ENCODE data around the gene TMEM176A. TPM values are rescaled to one million over a fixed set of nuclear protein-coding genes. Genes with fewer than 3 reads are reported as not detected.

The TMEM176A gene
- total RNA-seq, 1 donor from 2014 or later: 2.0 TPM

GRCh38 chr7:150824379-150825177 is 24.0 kb downstream of the TMEM176A start:
- no peaks in the 10 kb centered on the region for H3K4me1 Mint-ChIP-seq
- no peak overlapping the region for H3K27ac Mint-ChIP-seq (ENCODE audit: unreplicated experiment)
- H3K4me3 Mint-ChIP-seq: no peak overlapping the region
- H3K27me3 Mint-ChIP-seq (ENCODE audit: low read depth): peaks cover 2% of the 10 kb centered on the region
- no peak for TF ChIP-seq CTCF (conservative IDR thresholded peaks at IDR 0.05)
- DNase-seq (ENCODE audit: low read depth, low spot score): no peak
- peaks cover 11% of the 10 kb centered on the region for H3K9me3 Mint-ChIP-seq
- peaks cover 2% of the 10 kb centered on the region for H3K36me3 Mint-ChIP-seq (ENCODE audit: low read depth)

GRCh38 chr7:150826061-150826849 is 25.7 kb downstream of the TMEM176A start:
- H3K4me3 Mint-ChIP-seq: no peak overlapping the region
- H3K9me3 Mint-ChIP-seq: peaks cover 11% of the 10 kb centered on the region
- no peak for TF ChIP-seq CTCF (conservative IDR thresholded peaks at IDR 0.05)
- H3K4me1 Mint-ChIP-seq: peaks cover 8% of the 10 kb centered on the region
- H3K36me3 Mint-ChIP-seq (ENCODE audit: low read depth): peaks cover 2% of the 10 kb centered on the region
- DNase-seq (ENCODE audit: low read depth, low spot score): no peak
- H3K27ac Mint-ChIP-seq (ENCODE audit: unreplicated experiment): no peak overlapping the region
- H3K27me3 Mint-ChIP-seq (ENCODE audit: low read depth): peaks cover 2% of the 10 kb centered on the region

GRCh38 chr7:150828384-150828783 is 27.8 kb downstream of the TMEM176A start:
- Mint-ChIP-seq H3K27ac (ENCODE audit: unreplicated experiment) (no peak overlapping the region), H3K4me1 (peaks cover 17% of the 10 kb centered on the region)
- no peak for DNase-seq (ENCODE audit: low read depth, low spot score)

GRCh38 chr7:150829426-150829825 is 28.9 kb downstream of the TMEM176A start:
- Mint-ChIP-seq H3K9me3 (peaks cover 3% of the 10 kb centered on the region), H3K4me3 (no peak overlapping the region)
- TF ChIP-seq CTCF (conservative IDR thresholded peaks at IDR 0.05): no peak

More at GRCh38 chr7:150828384-150828783, 27.8 kb downstream of the TMEM176A start:
- no peaks in the 10 kb centered on the region for H3K36me3 Mint-ChIP-seq (ENCODE audit: low read depth)
- no peaks in the 10 kb centered on the region for H3K9me3 Mint-ChIP-seq
- no peak overlapping the region for H3K4me3 Mint-ChIP-seq
- no peak for TF ChIP-seq CTCF (conservative IDR thresholded peaks at IDR 0.05)
- peaks cover 2% of the 10 kb centered on the region for H3K27me3 Mint-ChIP-seq (ENCODE audit: low read depth)

GRCh38 chr7:150830937-150831336 is 30.4 kb downstream of the TMEM176A start:
- Mint-ChIP-seq H3K27ac (ENCODE audit: unreplicated experiment) (peak overlapping the region; percentile 76), H3K4me3 (no peak overlapping the region), H3K4me1 (peaks cover 17% of the 10 kb centered on the region), H3K36me3 (ENCODE audit: low read depth) (no peaks in the 10 kb centered on the region), H3K9me3 (peaks cover 3% of the 10 kb centered on the region), H3K27me3 (ENCODE audit: low read depth) (peaks cover 2% of the 10 kb centered on the region)
- no peak for TF ChIP-seq CTCF (conservative IDR thresholded peaks at IDR 0.05)
- DNase-seq (ENCODE audit: low read depth, low spot score): no peak

More at GRCh38 chr7:150829426-150829825, 28.9 kb downstream of the TMEM176A start:
- no peak overlapping the region for H3K27ac Mint-ChIP-seq (ENCODE audit: unreplicated experiment)
- no peaks in the 10 kb centered on the region for H3K36me3 Mint-ChIP-seq (ENCODE audit: low read depth)
- peaks cover 17% of the 10 kb centered on the region for H3K4me1 Mint-ChIP-seq
- H3K27me3 Mint-ChIP-seq (ENCODE audit: low read depth): peaks cover 2% of the 10 kb centered on the region
- DNase-seq (ENCODE audit: low read depth, low spot score): no peak

All from neural crest cell (in vitro differentiated cells).